Amniotic stem cell (primary cell): ENCODE measurements around the gene SPRR2G.
"Not testable (repeated sequence)": the region's sequence is repeated elsewhere in the genome, so short reads cannot be mapped to it uniquely, and the experiment has no call there.

Experiments
- DNase-seq: peaks from one replicate; lab custom pipeline; 2025; lab: John Stamatoyannopoulos, UW

Gene SPRR2G

DNA sequence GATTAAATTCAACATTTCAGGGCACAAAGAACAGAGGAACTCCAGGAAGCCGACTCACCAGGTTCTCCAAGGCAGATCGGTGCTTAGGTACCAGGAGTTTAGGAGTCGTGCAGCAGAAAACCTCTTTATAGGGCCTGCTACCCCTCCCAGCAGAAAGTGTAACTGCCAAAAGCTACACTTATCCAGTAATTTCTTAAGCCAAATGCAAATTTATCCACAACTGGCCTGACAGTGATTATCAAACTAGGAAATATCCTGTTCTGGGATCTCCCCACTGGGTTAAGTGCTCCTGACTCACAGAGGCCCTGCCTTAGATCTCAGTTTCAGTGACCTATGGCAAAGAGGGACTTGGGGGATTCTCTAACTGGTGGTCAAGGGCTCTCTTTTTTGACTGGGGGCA is 37.3 kb downstream of the SPRR2G start, which contains the start of gene SPRR2F:
Gene SPRR2F (minus strand): TSS at position 101 of the 400 bp plus-strand sequence. CDS start 783 bp downstream, outside the sequence.
- no peak for DNase-seq

- DNase-seq: not testable (repeated sequence)
Measured at GRCh38 chr1:153112454-153112853, 38.2 kb downstream of the SPRR2G start.

DNA sequence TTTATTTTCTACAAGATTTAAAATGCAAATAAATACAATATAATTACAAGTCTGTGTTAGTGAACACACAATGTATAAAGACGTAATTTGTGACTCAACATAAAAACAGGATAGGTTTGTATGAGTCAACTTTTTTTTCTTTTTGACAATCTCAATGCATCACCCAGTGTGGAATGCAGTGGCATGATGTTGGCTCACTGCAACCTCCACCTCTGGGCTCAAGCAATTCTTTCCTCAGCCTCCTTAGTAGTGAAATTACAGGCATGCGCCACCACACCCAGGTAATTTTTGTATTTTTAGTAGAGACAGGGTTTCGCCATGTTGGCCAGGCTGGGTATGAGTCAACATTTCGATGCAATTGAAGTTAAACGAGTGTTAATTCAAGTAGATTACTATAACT is 50.4 kb downstream of the SPRR2G start:
- DNase-seq: no peak
